K562 (cell line): ENCODE data around the gene ANKRD44. TPM values are rescaled to one million over a fixed set of nuclear protein-coding genes. Genes with fewer than 3 reads are reported as not detected.

ENCODE experiments used
- ATAC-seq: fragments of 200-7000 bp; cut with Tn5 transposase; 3 replicates; pipeline ENCODE4 v1.9.1; 2020; ENCODE audit warnings: moderate library complexity
- BruUV-seq: library from RNA; stranded (reverse); fragments of 400-500 nt; replicated peaks from 2 replicates; lab custom pipeline; 2021; lab: Mats Ljungman, UMichigan
- CTCF ChIA-PET: fragments of 300-600 bp; formaldehyde crosslinking; extraction: SDS; loops from one replicate; lab custom pipeline; 2021; ENCODE audit warnings: low intra/inter-chr PET ratio; lab: Yijun Ruan, JAX
- POLR2A ChIA-PET: fragments of 300-600, 350-650 bp; sonication (Branson Sonifier 250); formaldehyde crosslinking; extraction: SDS; loops from one replicate; lab custom pipeline; 2021; ENCODE audit warnings: antibody characterized with exemption, inconsistent platforms; lab: Yijun Ruan, JAX
- DNase-seq, 4 experiments: peaks; one replicate each; pipeline versions ENCODE4 v3.0.0 to v3.0.0-alpha.2; 2011 to 2018; ENCODE audit warnings: low spot score in 3 of 4, mixed read lengths in 3 of 4; ENCODE audit errors: extremely low read depth in 1 of 4
- FAIRE-seq: peaks from 2 replicates; lab custom pipeline; 2011; peaks lifted over from hg19 to GRCh38; lab: Jason Lieb, UNC
- H2AFZ ChIP-seq: 2 replicates; pipeline ENCODE4 v1.6.0; 2011; ENCODE audit warnings: low read depth, low read length, control low read depth, inconsistent platforms
- H3K27ac ChIP-seq: fragments of 200-600 bp; 3 replicates; pipeline ENCODE4 v1.8.0; 2011; ENCODE audit warnings: low read depth, mild to moderate bottlenecking, control low read depth, inconsistent platforms, low read length, moderate library complexity, mixed read lengths; ENCODE audit errors: extremely low read depth
- H3K27me3 ChIP-seq, 2 experiments: fragments of 300-600 bp in 1 of 2; 2 replicates in 1 of 2; 3 replicates in 1 of 2; pipeline versions ENCODE4 v1.6.0 to v1.8.0; 2011; ENCODE audit warnings: inconsistent platforms in 2 of 2, low read length in 2 of 2, mild to moderate bottlenecking in 1 of 2, mixed read lengths in 1 of 2, moderate library complexity in 1 of 2; ENCODE audit not compliant: control insufficient read depth in 2 of 2, insufficient read depth in 2 of 2
- H3K36me3 ChIP-seq: fragments of 300-600 bp; 3 replicates; pipeline ENCODE4 v1.8.0; 2011; ENCODE audit warnings: mild to moderate bottlenecking, low read length, inconsistent platforms; ENCODE audit not compliant: control insufficient read depth, insufficient read depth
- H3K4me1 ChIP-seq, 2 experiments: fragments of 200-600 bp in 1 of 2; replicated peaks in 1 of 2; 2 replicates in 1 of 2; 3 replicates in 1 of 2; pipeline versions ENCODE4 v1.5.1 to v1.8.0; 2011; ENCODE audit warnings: inconsistent platforms in 2 of 2, low read length in 2 of 2, mild to moderate bottlenecking in 1 of 2, mixed read lengths in 1 of 2, moderate library complexity in 1 of 2; ENCODE audit not compliant: control insufficient read depth in 2 of 2, insufficient read depth in 2 of 2
- H3K4me2 ChIP-seq: 2 replicates; pipeline ENCODE4 v1.6.1; 2011; ENCODE audit warnings: low read length, control low read depth, inconsistent platforms, mixed read lengths; ENCODE audit not compliant: insufficient read depth
- H3K4me3 ChIP-seq: fragments of 200-600 bp; sonication (generic), shearing (Covaris generic); 2 replicates; pipeline ENCODE4 v1.5.1; 2016; ENCODE audit warnings: control low read depth, inconsistent platforms
- H3K79me2 ChIP-seq: fragments of 200-600 bp; 3 replicates; pipeline ENCODE4 v1.8.0; 2011; ENCODE audit warnings: low read length, inconsistent platforms; ENCODE audit not compliant: control insufficient read depth, insufficient read depth
- H3K9ac ChIP-seq, 2 experiments: 2 replicates each; pipeline versions ENCODE4 v1.6.0 to v1.6.1; 2011; ENCODE audit warnings: low read depth in 2 of 2, low read length in 2 of 2, control low read depth in 1 of 2, inconsistent platforms in 1 of 2, mild to moderate bottlenecking in 1 of 2, mixed read lengths in 1 of 2; ENCODE audit not compliant: insufficient read depth in 1 of 2
- H3K9me1 ChIP-seq: one replicate; pipeline ENCODE4 v1.6.0; 2011; ENCODE audit warnings: inconsistent platforms, mild to moderate bottlenecking, low read length, moderate library complexity; ENCODE audit not compliant: control insufficient read depth, insufficient read depth
- H3K9me3 ChIP-seq: replicated peaks from 2 replicates; pipeline ENCODE4 v1.5.1; 2011; ENCODE audit warnings: low read depth, low read length, inconsistent platforms; ENCODE audit not compliant: control insufficient read depth, insufficient read depth
- H4K20me1 ChIP-seq: replicated peaks from 2 replicates; pipeline ENCODE4 v1.6.1; 2011; ENCODE audit warnings: low read length, inconsistent platforms, mixed read lengths; ENCODE audit not compliant: control insufficient read depth, insufficient read depth
- BRF1 ChIP-seq: IDR thresholded peaks from 3 replicates; pipeline ENCODE4 v1.6.1; 2011; ENCODE audit warnings: borderline replicate concordance, mild to moderate bottlenecking; ENCODE audit not compliant: insufficient read length; ENCODE audit errors: extremely low read depth
- HLTF ChIP-seq: fragments of 450-650 bp; IDR thresholded peaks from 2 replicates; pipeline ENCODE4 v1.6.1; 2016
- KDM5B ChIP-seq: fragments of 200-600 bp; sonication (generic); IDR thresholded peaks from 2 replicates; pipeline ENCODE4 v1.6.1; 2012; ENCODE audit warnings: low read depth, mild to moderate bottlenecking, moderate library complexity, low read length, control low read depth, inconsistent platforms; ENCODE audit not compliant: insufficient replicate concordance
- MAFG ChIP-seq: fragments of 450-650 bp; conservative IDR thresholded peaks from 2 replicates; pipeline ENCODE4 v1.6.1; 2016; ENCODE audit warnings: missing genetic modification characterization, missing compliant biosample characterization
- MEF2A ChIP-seq: IDR thresholded peaks from 2 replicates; pipeline ENCODE4 v1.6.1; 2011; ENCODE audit warnings: low read depth, mild to moderate bottlenecking, low read length, moderate library complexity; ENCODE audit not compliant: control insufficient read depth
- SIN3A ChIP-seq, 2 experiments: fragments of 150-350 bp in 1 of 2; IDR thresholded peaks; 2 replicates each; pipeline ENCODE4 v1.6.1; 2011 to 2016; ENCODE audit warnings: borderline replicate concordance in 2 of 2, low read depth in 2 of 2, low read length in 2 of 2, mild to moderate bottlenecking in 2 of 2, moderate library complexity in 2 of 2; ENCODE audit not compliant: control insufficient read depth in 1 of 2
- in situ Hi-C: fragments of 300-500 bp; cut with MboI; formaldehyde crosslinking; loops from 4 replicates; pipeline ENCODE4 v1.15.0; 2018; ENCODE audit warnings: inconsistent platforms, mixed read lengths
- intact Hi-C: fragments of 100-400 bp; cut with micrococcal nuclease; formaldehyde crosslinking; loops from 2 replicates; pipeline ENCODE4 v1.14.2; 2022
- polyA plus RNA-seq, 8 experiments: library from polyadenylated mRNA; depleted of rRNA in 4 of 8; stranded (reverse) in 5 of 8; unstranded in 3 of 8; fragments of >200 nt; fragmentation: Nextera tagmentation in 2 of 8; fragmentation: Illumina TruSeq in 1 of 8; extraction: Ambion mirVana in 2 of 8; extraction: Trizol in 1 of 8; gene quantifications; 2 replicates each; pipeline versions ENCODE4 v1.2.1 to v1.2.3, GENCODE V29; 2011 to 2014; ENCODE audit warnings: inconsistent platforms in 1 of 8, missing spikeins in 1 of 8
- total RNA-seq, 7 experiments: library from RNA; depleted of rRNA in 6 of 7; stranded (reverse); fragments of >200 nt in 6 of 7; fragmentation: Illumina TruSeq in 2 of 7; extraction: Trizol in 2 of 7; gene quantifications; 2 replicates each; pipeline versions ENCODE4 v1.2.1 to v1.2.3, GENCODE V29; 2011 to 2021; ENCODE audit warnings: low replicate concordance in 1 of 7
- TF ChIP-seq, protein P1 (sequence below): fragments of 250-450 bp; sonication (Bioruptor Pico); IDR thresholded peaks from 2 replicates; pipeline ENCODE4 v1.8.0; 2021; ENCODE audit warnings: moderate library complexity, mild to moderate bottlenecking, inconsistent platforms
- TF ChIP-seq, protein P2 (sequence below): fragments of 250-450 bp; sonication (Bioruptor Pico); IDR thresholded peaks from 2 replicates; pipeline ENCODE4 v1.4.0; 2020; ENCODE audit warnings: mild to moderate bottlenecking

Gene ANKRD44
- total and polyA plus RNA-seq, 9 of the 15 experiments (the other 6 are each of a cell fraction or from before 2014, with no cell fraction given): 0.03 to 0.64 (median 0.07) TPM; not detected in 3

DNA sequence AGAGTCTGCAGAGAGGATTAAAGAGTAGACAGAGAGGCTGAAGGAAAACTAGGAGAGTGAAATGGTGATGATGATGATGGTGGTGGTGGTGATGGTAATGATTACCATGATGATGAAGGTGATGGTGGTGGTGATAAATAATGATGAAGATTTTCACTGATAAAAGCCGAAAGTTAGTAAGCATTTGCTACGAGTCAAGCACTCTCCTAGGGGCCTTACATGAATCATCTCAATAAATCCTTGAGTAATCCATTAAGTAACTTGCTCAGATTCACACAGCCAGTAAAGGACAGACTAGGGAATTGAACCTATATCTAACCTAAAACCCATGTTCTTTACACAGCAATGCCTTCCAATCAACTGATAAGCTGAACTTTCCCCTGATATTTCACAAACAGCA lies 277.4 kb downstream of the ANKRD44 start (continued):
- TF ChIP-seq BRF1 (no peak), KDM5B (no peak), SIN3A (IDR thresholded peaks at IDR 0.05; ENCODE audit: borderline replicate concordance in 2 of 2, control insufficient read depth in 1 of 2, low read depth in 2 of 2, low read length in 2 of 2) (no peak), MEF2A (no peak)
- TF ChIP-seq, protein P1, sequence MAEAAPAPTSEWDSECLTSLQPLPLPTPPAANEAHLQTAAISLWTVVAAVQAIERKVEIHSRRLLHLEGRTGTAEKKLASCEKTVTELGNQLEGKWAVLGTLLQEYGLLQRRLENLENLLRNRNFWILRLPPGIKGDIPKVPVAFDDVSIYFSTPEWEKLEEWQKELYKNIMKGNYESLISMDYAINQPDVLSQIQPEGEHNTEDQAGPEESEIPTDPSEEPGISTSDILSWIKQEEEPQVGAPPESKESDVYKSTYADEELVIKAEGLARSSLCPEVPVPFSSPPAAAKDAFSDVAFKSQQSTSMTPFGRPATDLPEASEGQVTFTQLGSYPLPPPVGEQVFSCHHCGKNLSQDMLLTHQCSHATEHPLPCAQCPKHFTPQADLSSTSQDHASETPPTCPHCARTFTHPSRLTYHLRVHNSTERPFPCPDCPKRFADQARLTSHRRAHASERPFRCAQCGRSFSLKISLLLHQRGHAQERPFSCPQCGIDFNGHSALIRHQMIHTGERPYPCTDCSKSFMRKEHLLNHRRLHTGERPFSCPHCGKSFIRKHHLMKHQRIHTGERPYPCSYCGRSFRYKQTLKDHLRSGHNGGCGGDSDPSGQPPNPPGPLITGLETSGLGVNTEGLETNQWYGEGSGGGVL (CRISPR knock-in tag): no peak
- TF ChIP-seq, all 486 proteins: peak for 0

DNA sequence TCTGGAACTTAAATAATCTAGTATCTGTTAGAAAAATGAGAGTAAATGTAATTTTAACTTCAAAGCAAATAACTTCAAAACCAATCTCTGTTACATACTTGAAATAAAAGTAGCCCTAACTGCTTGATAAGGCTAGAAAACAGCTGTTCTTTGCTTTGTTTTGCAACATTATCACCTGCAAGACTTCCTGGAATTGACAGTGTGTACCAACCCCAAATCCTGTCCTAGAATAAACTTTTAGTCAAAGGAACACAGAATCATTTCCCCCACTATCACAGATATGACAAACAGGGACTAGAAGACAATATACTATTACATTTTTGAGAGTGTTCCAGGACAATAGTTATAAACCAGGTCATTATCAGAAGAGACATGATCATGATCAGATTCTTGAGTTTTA lies 278.8 kb downstream of the ANKRD44 start:
- Histone ChIP-seq H3K36me3 (no peaks in the 10 kb centered on the region), H3K9me1 (no peaks in the 10 kb centered on the region), H3K4me2 (no peak overlapping the region), H3K4me3 (no peak overlapping the region), H3K4me1 (no peaks in the 10 kb centered on the region), H3K9me3 (no peaks in the 10 kb centered on the region), H3K79me2 (no peaks in the 10 kb centered on the region), H2AFZ (no peak overlapping the region), H4K20me1 (no peaks in the 10 kb centered on the region), H3K27ac (no peak overlapping the region), H3K27me3 (no peaks in the 10 kb centered on the region), H3K9ac (no peak overlapping the region)
- DNase-seq: no peak
- TF ChIP-seq, protein P2, sequence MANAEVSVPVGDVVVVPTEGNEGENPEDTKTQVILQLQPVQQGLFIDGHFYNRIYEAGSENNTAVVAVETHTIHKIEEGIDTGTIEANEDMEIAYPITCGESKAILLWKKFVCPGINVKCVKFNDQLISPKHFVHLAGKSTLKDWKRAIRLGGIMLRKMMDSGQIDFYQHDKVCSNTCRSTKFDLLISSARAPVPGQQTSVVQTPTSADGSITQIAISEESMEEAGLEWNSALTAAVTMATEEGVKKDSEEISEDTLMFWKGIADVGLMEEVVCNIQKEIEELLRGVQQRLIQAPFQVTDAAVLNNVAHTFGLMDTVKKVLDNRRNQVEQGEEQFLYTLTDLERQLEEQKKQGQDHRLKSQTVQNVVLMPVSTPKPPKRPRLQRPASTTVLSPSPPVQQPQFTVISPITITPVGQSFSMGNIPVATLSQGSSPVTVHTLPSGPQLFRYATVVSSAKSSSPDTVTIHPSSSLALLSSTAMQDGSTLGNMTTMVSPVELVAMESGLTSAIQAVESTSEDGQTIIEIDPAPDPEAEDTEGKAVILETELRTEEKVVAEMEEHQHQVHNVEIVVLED (CRISPR knock-in tag): no peak
- TF ChIP-seq MAFG: no peak
- TF ChIP-seq HLTF: no peak
- no peak for FAIRE-seq
- CTCF ChIA-PET: no interaction called here
- in situ Hi-C loops: no loop called here
- POLR2A ChIA-PET: no interaction called here
- no peak for ATAC-seq
- no TSS peak for BruUV-seq
- intact Hi-C loops: no loop called here
